Prostate gland (tissue), 2 donors: ENCODE results near the gene SLC25A19. TPM values are rescaled to one million over a fixed set of nuclear protein-coding genes. Genes with fewer than 3 reads are reported as not detected.
A peak's percentile ranks its signal among the peaks of the same experiment; 100 is the strongest.

Source experiments
- DNase-seq: peaks from one replicate; pipeline ENCODE4 v3.0.0-alpha.2; 2019; ENCODE audit warnings: low spot score
- H3K27ac ChIP-seq, 2 donors: fragments of 200-600 bp; sonication (generic); 2 replicates each; pipeline ENCODE4 v1.5.1; 2017 to 2019
- H3K27me3 ChIP-seq: fragments of 200-600 bp; sonication (generic); replicated peaks from 2 replicates; pipeline ENCODE4 v1.5.1; 2019; ENCODE audit not compliant: insufficient read depth
- H3K36me3 ChIP-seq, 2 donors: fragments of 200-600 bp; sonication (generic); 1 replicate in 1 of 2; 2 replicates in 1 of 2; pipeline versions ENCODE4 v1.5.1 to v1.8.1; 2017 to 2019
- H3K4me1 ChIP-seq: fragments of 200-600 bp; sonication (generic); replicated peaks from 2 replicates; pipeline ENCODE4 v1.5.1; 2019
- H3K4me3 ChIP-seq, 2 donors: fragments of 200-600 bp; sonication (generic); 2 replicates each; pipeline ENCODE4 v1.5.1; 2017 to 2019
- H3K9me3 ChIP-seq: fragments of 200-600 bp; sonication (generic); 2 replicates; pipeline ENCODE4 v1.5.1; 2017
- CTCF ChIP-seq, 4 experiments: fragments of 200-600 bp in 2 of 4; fragments of 450-650 bp in 2 of 4; sonication (generic) in 2 of 4; IDR thresholded peaks; 1 replicate in 3 of 4; 2 replicates in 1 of 4; pipeline ENCODE4 v1.5.1; 2016 to 2019; ENCODE audit warnings: antibody characterized with exemption in 4 of 4, mild to moderate bottlenecking in 2 of 4, moderate library complexity in 2 of 4
- POLR2A ChIP-seq: fragments of 450-650 bp; IDR thresholded peaks from one replicate; pipeline ENCODE4 v1.6.1; 2016; ENCODE audit warnings: antibody characterized with exemption, mild to moderate bottlenecking
- POLR2AphosphoS5 ChIP-seq: sonication (generic); formaldehyde crosslinking; IDR thresholded peaks from one replicate; pipeline ENCODE4 v1.6.1; 2017; ENCODE audit warnings: antibody characterized with exemption
- WGBS: methylation state at CpG from one replicate; pipeline ENCODE4 v1.1.5; 2018; 5-methylcytosine and 5-hydroxymethylcytosine counted together
- intact Hi-C: fragments of 100-400 bp; cut with DNase I; formaldehyde crosslinking; loops from one replicate; pipeline ENCODE4 v1.14.2; 2022
- total RNA-seq, 2 donors: library from RNA; depleted of rRNA; stranded (reverse); fragments of >200 nt; gene quantifications; one replicate each; pipeline ENCODE4 v1.1.0, GENCODE V29; 2016

SLC25A19 gene
- total RNA-seq, 2 donors from 2014 or later, result 5.2 to 15.2 TPM

GRCh38 chr17:75270218-75270965 is 18.8 kb downstream of the SLC25A19 start:
- no peak for TF ChIP-seq POLR2AphosphoS5
- no peak for TF ChIP-seq POLR2A
- TF ChIP-seq CTCF (IDR thresholded peaks at IDR 0.05), result peak in 2 of 4 experiments; percentile 42 to 46
- Histone ChIP-seq H3K27ac (peak overlapping the region; percentile 84 to 88), H3K36me3 (peaks cover 0 to 16% of the 10 kb centered on the region in 2 donors), H3K4me1 (peaks cover 5% of the 10 kb centered on the region), H3K9me3 (no peaks in the 10 kb centered on the region), H3K4me3 (peak overlapping the region; percentile 82 to 84), H3K27me3 (no peaks in the 10 kb centered on the region)
- WGBS, result 1% methylated on average over 27 of the region's 47 CpGs
- intact Hi-C loops, result loop anchor here (5.0 kb wide), 1 partner anchor 142 kb away; no protein-coding TSS in a partner anchor
- DNase-seq, result peak; percentile 60

GRCh38 chr17:75269844-75270217 is 19.4 kb downstream of the SLC25A19 start:
- Histone ChIP-seq H3K27me3 (no peaks in the 10 kb centered on the region), H3K4me3 (peak overlapping the region; percentile 82 to 84), H3K9me3 (no peaks in the 10 kb centered on the region), H3K36me3 (peaks cover 0 to 17% of the 10 kb centered on the region in 2 donors), H3K4me1 (peaks cover 5% of the 10 kb centered on the region), H3K27ac (peak overlapping the region; percentile 84 to 88)
- intact Hi-C loops, result loop anchor here (5.0 kb wide), 1 partner anchor 142 kb away; no protein-coding TSS in a partner anchor
- DNase-seq, result no peak
- TF ChIP-seq CTCF (IDR thresholded peaks at IDR 0.05) (no peak), POLR2A (no peak), POLR2AphosphoS5 (no peak)
- 17% methylated on average over 6 of the region's 6 CpGs for WGBS

- Histone ChIP-seq H3K27ac (no peak overlapping the region), H3K36me3 (peaks cover 0 to 17% of the 10 kb centered on the region in 2 donors), H3K4me1 (peaks cover 7% of the 10 kb centered on the region), H3K27me3 (no peaks in the 10 kb centered on the region), H3K9me3 (no peaks in the 10 kb centered on the region), H3K4me3 (no peak overlapping the region)
- WGBS, result 33% methylated on average over 14 of the region's 14 CpGs
- no peak for TF ChIP-seq POLR2AphosphoS5
- TF ChIP-seq CTCF (IDR thresholded peaks at IDR 0.05), result no peak
- TF ChIP-seq POLR2A, result no peak
- intact Hi-C loops, result no loop called here
- DNase-seq, result no peak
Observed at GRCh38 chr17:75267411-75268232, 21.6 kb downstream of the SLC25A19 start.

- intact Hi-C loops, result no loop called here
- no peak overlapping the region for H3K4me3 ChIP-seq
- no peak for DNase-seq
- H3K27me3 ChIP-seq, result no peaks in the 10 kb centered on the region
- peaks cover 0 to 17% of the 10 kb centered on the region in 2 donors for H3K36me3 ChIP-seq
- no peak for TF ChIP-seq POLR2AphosphoS5
- TF ChIP-seq CTCF (IDR thresholded peaks at IDR 0.05), result no peak
- TF ChIP-seq POLR2A, result no peak
- H3K27ac ChIP-seq, result no peak overlapping the region
- 26% methylated on average over 2 of the region's 2 CpGs for WGBS
- peaks cover 11% of the 10 kb centered on the region for H3K4me1 ChIP-seq
- H3K9me3 ChIP-seq, result no peaks in the 10 kb centered on the region
Observed at GRCh38 chr17:75267153-75267410, 22.2 kb downstream of the SLC25A19 start.
